Measurements from ENCODE around the gene SLC25A25.

The SLC25A25 gene

GRCh38 chr9:128142596-128142995, 74.6 kb downstream of the SLC25A25 start:
- H3K4me1 Mint-ChIP-seq (ENCODE audit: low read depth), result peaks cover 3% of the 10 kb centered on the region
- no peaks in the 10 kb centered on the region for H3K9me3 Mint-ChIP-seq
- no peaks in the 10 kb centered on the region for H3K36me3 Mint-ChIP-seq (ENCODE audit: low read depth)
- H3K4me3 Mint-ChIP-seq, result no peak overlapping the region
- H3K27ac Mint-ChIP-seq, result no peak overlapping the region
- no peaks in the 10 kb centered on the region for H3K27me3 Mint-ChIP-seq

GRCh38 chr9:128143525-128144238, 75.7 kb downstream of the SLC25A25 start:
- H3K36me3 Mint-ChIP-seq (ENCODE audit: low read depth), result no peaks in the 10 kb centered on the region
- H3K27ac Mint-ChIP-seq, result no peak overlapping the region
- H3K4me1 Mint-ChIP-seq (ENCODE audit: low read depth), result peaks cover 3% of the 10 kb centered on the region
- no peaks in the 10 kb centered on the region for H3K27me3 Mint-ChIP-seq
- no peaks in the 10 kb centered on the region for H3K9me3 Mint-ChIP-seq
- H3K4me3 Mint-ChIP-seq, result no peak overlapping the region

GRCh38 chr9:128144239-128145181, 76.5 kb downstream of the SLC25A25 start:
- no peaks in the 10 kb centered on the region for H3K27me3 Mint-ChIP-seq
- H3K9me3 Mint-ChIP-seq, result no peaks in the 10 kb centered on the region
- H3K4me3 Mint-ChIP-seq, result no peak overlapping the region
- H3K36me3 Mint-ChIP-seq (ENCODE audit: low read depth), result no peaks in the 10 kb centered on the region
- peaks cover 3% of the 10 kb centered on the region for H3K4me1 Mint-ChIP-seq (ENCODE audit: low read depth)
- H3K27ac Mint-ChIP-seq, result no peak overlapping the region

GRCh38 chr9:128145536-128145935, 77.5 kb downstream of the SLC25A25 start:
- no peaks in the 10 kb centered on the region for H3K9me3 Mint-ChIP-seq

GRCh38 chr9:128145951-128146351, 77.9 kb downstream of the SLC25A25 start:
- no peak overlapping the region for H3K27ac Mint-ChIP-seq

More at GRCh38 chr9:128145536-128145935, 77.5 kb downstream of the SLC25A25 start:
- no peaks in the 10 kb centered on the region for H3K36me3 Mint-ChIP-seq (ENCODE audit: low read depth)
- H3K27ac Mint-ChIP-seq, result no peak overlapping the region
- H3K4me3 Mint-ChIP-seq, result no peak overlapping the region
- H3K27me3 Mint-ChIP-seq, result no peaks in the 10 kb centered on the region
- H3K4me1 Mint-ChIP-seq (ENCODE audit: low read depth), result peaks cover 3% of the 10 kb centered on the region

GRCh38 chr9:128146591-128147120, 78.6 kb downstream of the SLC25A25 start:
- H3K27ac Mint-ChIP-seq, result no peak overlapping the region
- no peaks in the 10 kb centered on the region for H3K9me3 Mint-ChIP-seq
- no peak overlapping the region for H3K4me3 Mint-ChIP-seq
- H3K36me3 Mint-ChIP-seq (ENCODE audit: low read depth), result no peaks in the 10 kb centered on the region
- peaks cover 3% of the 10 kb centered on the region for H3K4me1 Mint-ChIP-seq (ENCODE audit: low read depth)
- no peaks in the 10 kb centered on the region for H3K27me3 Mint-ChIP-seq

More at GRCh38 chr9:128145951-128146351, 77.9 kb downstream of the SLC25A25 start:
- Mint-ChIP-seq H3K27me3 (no peaks in the 10 kb centered on the region), H3K9me3 (no peaks in the 10 kb centered on the region), H3K4me1 (ENCODE audit: low read depth) (peaks cover 3% of the 10 kb centered on the region), H3K4me3 (no peak overlapping the region), H3K36me3 (ENCODE audit: low read depth) (no peaks in the 10 kb centered on the region)

GRCh38 chr9:128148509-128149000, 80.5 kb downstream of the SLC25A25 start:
- H3K9me3 Mint-ChIP-seq, result no peaks in the 10 kb centered on the region
- no peak overlapping the region for H3K27ac Mint-ChIP-seq
- H3K4me1 Mint-ChIP-seq (ENCODE audit: low read depth), result no peaks in the 10 kb centered on the region
- H3K36me3 Mint-ChIP-seq (ENCODE audit: low read depth), result no peaks in the 10 kb centered on the region
- no peaks in the 10 kb centered on the region for H3K27me3 Mint-ChIP-seq
- no peak overlapping the region for H3K4me3 Mint-ChIP-seq

GRCh38 chr9:128149001-128149701, 81.1 kb downstream of the SLC25A25 start, which contains the start of gene LCN2:
TSS of gene LCN2 (plus strand) at chr9:128149453. CDS start at chr9:128149526, 73 bp downstream.
- H3K36me3 Mint-ChIP-seq (ENCODE audit: low read depth), result no peaks in the 10 kb centered on the region
- H3K4me1 Mint-ChIP-seq (ENCODE audit: low read depth), result no peaks in the 10 kb centered on the region
- no peak within 1 kb of the TSS for H3K27ac Mint-ChIP-seq
- no peaks in the 10 kb centered on the region for H3K27me3 Mint-ChIP-seq
- H3K9me3 Mint-ChIP-seq, result no peaks in the 10 kb centered on the region
- no peak within 1 kb of the TSS for H3K4me3 Mint-ChIP-seq

GRCh38 chr9:128149951-128150593, 82.0 kb downstream of the SLC25A25 start:
- Mint-ChIP-seq H3K4me1 (ENCODE audit: low read depth) (no peaks in the 10 kb centered on the region), H3K27me3 (no peaks in the 10 kb centered on the region), H3K9me3 (no peaks in the 10 kb centered on the region), H3K4me3 (no peak overlapping the region), H3K27ac (no peak overlapping the region), H3K36me3 (ENCODE audit: low read depth) (no peaks in the 10 kb centered on the region)

- H3K4me3 Mint-ChIP-seq, result no peak overlapping the region
- H3K36me3 Mint-ChIP-seq (ENCODE audit: low read depth), result no peaks in the 10 kb centered on the region
- no peaks in the 10 kb centered on the region for H3K27me3 Mint-ChIP-seq
- H3K27ac Mint-ChIP-seq, result peak overlapping the region; percentile 24
- no peaks in the 10 kb centered on the region for H3K4me1 Mint-ChIP-seq (ENCODE audit: low read depth)
- H3K9me3 Mint-ChIP-seq, result no peaks in the 10 kb centered on the region
Measured at GRCh38 chr9:128150594-128151308, 82.7 kb downstream of the SLC25A25 start.

- Mint-ChIP-seq H3K4me1 (ENCODE audit: low read depth) (no peaks in the 10 kb centered on the region), H3K27me3 (no peaks in the 10 kb centered on the region), H3K36me3 (ENCODE audit: low read depth) (no peaks in the 10 kb centered on the region), H3K27ac (no peak overlapping the region), H3K4me3 (no peak overlapping the region), H3K9me3 (no peaks in the 10 kb centered on the region)
Measured at GRCh38 chr9:128151309-128152132, 83.5 kb downstream of the SLC25A25 start.

- Mint-ChIP-seq H3K4me3 (no peak overlapping the region), H3K36me3 (ENCODE audit: low read depth) (no peaks in the 10 kb centered on the region), H3K9me3 (no peaks in the 10 kb centered on the region), H3K4me1 (ENCODE audit: low read depth) (no peaks in the 10 kb centered on the region), H3K27me3 (no peaks in the 10 kb centered on the region), H3K27ac (no peak overlapping the region)
Measured at GRCh38 chr9:128152133-128153059, 84.4 kb downstream of the SLC25A25 start.

Measured in stimulated activated naive CD8-positive, alpha-beta T cell treated with anti-CD3 and anti-CD28 coated beads, Interleukin-15, Interleukin-2, amounts not matched to agents 100 ng/mL and 50 ng/mL, for 24 hours (primary cell).